ENCODE results near the gene RTN4RL1.

RTN4RL1 gene

GRCh38 chr17:2051933-2052559 lies 26.9 kb upstream of the RTN4RL1 start:
- Histone ChIP-seq H3F3A (ENCODE audit: insufficient read depth, low read length) (no peaks in the 10 kb centered on the region), H3K9me3 (ENCODE audit: low read length) (no peaks in the 10 kb centered on the region), H3K36me3 (ENCODE audit: insufficient read depth, low read length) (no peaks in the 10 kb centered on the region), H3K9ac (ENCODE audit: low read length) (no peak overlapping the region), H3K27me3 (ENCODE audit: insufficient read depth, low read length) (no peaks in the 10 kb centered on the region), H3K9me2 (ENCODE audit: low read depth, low read length) (no peaks in the 10 kb centered on the region), H3K4me2 (ENCODE audit: low read length) (no peak overlapping the region), H4K20me1 (ENCODE audit: insufficient read depth, low read length) (no peaks in the 10 kb centered on the region), H3K27ac (ENCODE audit: low read depth, low read length, poor library complexity, severe bottlenecking) (no peak overlapping the region), H3K79me2 (ENCODE audit: insufficient read depth, low read length) (no peaks in the 10 kb centered on the region), H3K4me1 (ENCODE audit: insufficient read depth, low read length, severe bottlenecking) (peaks cover 50% of the 10 kb centered on the region), H2AFZ (ENCODE audit: low read length) (no peak overlapping the region), H3K4me3 (ENCODE audit: low read depth, low read length, poor library complexity, severe bottlenecking) (no peak overlapping the region)
- no peak for TF ChIP-seq EZH2 (IDR thresholded peaks at IDR 0.05; ENCODE audit: borderline replicate concordance, low read length)
- no peak for TF ChIP-seq CTCF (IDR thresholded peaks at IDR 0.05; ENCODE audit: low read length)

GRCh38 chr17:2051061-2051932 lies 26.2 kb upstream of the RTN4RL1 start:
- TF ChIP-seq EZH2 (IDR thresholded peaks at IDR 0.05; ENCODE audit: borderline replicate concordance, low read length) (no peak), CTCF (IDR thresholded peaks at IDR 0.05; ENCODE audit: low read length) (no peak)
- H3K9me3 ChIP-seq (ENCODE audit: low read length) = no peaks in the 10 kb centered on the region
- no peaks in the 10 kb centered on the region for H3K79me2 ChIP-seq (ENCODE audit: insufficient read depth, low read length)
- peak overlapping the region; percentile 59 for H3K4me3 ChIP-seq (ENCODE audit: low read depth, low read length, poor library complexity, severe bottlenecking)
- H3K27me3 ChIP-seq (ENCODE audit: insufficient read depth, low read length) = no peaks in the 10 kb centered on the region
- H3K4me1 ChIP-seq (ENCODE audit: insufficient read depth, low read length, severe bottlenecking) = peaks cover 45% of the 10 kb centered on the region
- no peak overlapping the region for H2AFZ ChIP-seq (ENCODE audit: low read length)
- no peaks in the 10 kb centered on the region for H3K36me3 ChIP-seq (ENCODE audit: insufficient read depth, low read length)
- H4K20me1 ChIP-seq (ENCODE audit: insufficient read depth, low read length) = no peaks in the 10 kb centered on the region
- H3K9me2 ChIP-seq (ENCODE audit: low read depth, low read length) = no peaks in the 10 kb centered on the region
- H3K4me2 ChIP-seq (ENCODE audit: low read length) = peak overlapping the region; percentile 58
- no peak overlapping the region for H3K27ac ChIP-seq (ENCODE audit: low read depth, low read length, poor library complexity, severe bottlenecking)
- no peak overlapping the region for H3K9ac ChIP-seq (ENCODE audit: low read length)
- no peaks in the 10 kb centered on the region for H3F3A ChIP-seq (ENCODE audit: insufficient read depth, low read length)

- Histone ChIP-seq H3K79me2 (ENCODE audit: insufficient read depth, low read length) (no peaks in the 10 kb centered on the region), H4K20me1 (ENCODE audit: insufficient read depth, low read length) (no peaks in the 10 kb centered on the region), H3K27me3 (ENCODE audit: insufficient read depth, low read length) (no peaks in the 10 kb centered on the region), H3K36me3 (ENCODE audit: insufficient read depth, low read length) (no peaks in the 10 kb centered on the region), H3K4me2 (ENCODE audit: low read length) (peak overlapping the region; percentile 58), H3K27ac (ENCODE audit: low read depth, low read length, poor library complexity, severe bottlenecking) (no peak overlapping the region), H3K4me3 (ENCODE audit: low read depth, low read length, poor library complexity, severe bottlenecking) (peak overlapping the region; percentile 59), H3K9me3 (ENCODE audit: low read length) (no peaks in the 10 kb centered on the region), H3K4me1 (ENCODE audit: insufficient read depth, low read length, severe bottlenecking) (peaks cover 39% of the 10 kb centered on the region), H3F3A (ENCODE audit: insufficient read depth, low read length) (no peaks in the 10 kb centered on the region), H2AFZ (ENCODE audit: low read length) (no peak overlapping the region), H3K9me2 (ENCODE audit: low read depth, low read length) (no peaks in the 10 kb centered on the region), H3K9ac (ENCODE audit: low read length) (no peak overlapping the region)
- no peak for TF ChIP-seq CTCF (IDR thresholded peaks at IDR 0.05; ENCODE audit: low read length)
- TF ChIP-seq EZH2 (IDR thresholded peaks at IDR 0.05; ENCODE audit: borderline replicate concordance, low read length) = no peak
Measured at GRCh38 chr17:2050300-2051060, 25.3 kb upstream of the RTN4RL1 start.

All from OCI-LY1 (cell line).